Activated gamma-delta T cell (primary cell): Measurements from ENCODE around the gene CDK5.
"Not testable (repeated sequence)": the region's sequence is repeated elsewhere in the genome, so short reads cannot be mapped to it uniquely, and the experiment has no call there.

Experiments used
- DNase-seq: peaks from one replicate; lab custom pipeline; 2025; lab: John Stamatoyannopoulos, UW

The CDK5 gene

GRCh38 chr7:151057989-151058780 is 488 bp upstream of the CDK5 start:
- peak; percentile 83 for DNase-seq

GRCh38 chr7:151056666-151057505 is 811 bp downstream of the CDK5 start:
- no peak for DNase-seq

- DNase-seq: no peak
These were observed 1.4 kb downstream of the CDK5 start for GRCh38 chr7:151056283-151056665.

- no peak for DNase-seq
These were observed 3.9 kb downstream of the CDK5 start for GRCh38 chr7:151053751-151054150.

GRCh38 chr7:151053096-151053495 is 4.6 kb downstream of the CDK5 start:
- no peak for DNase-seq

- peak; percentile 33 for DNase-seq
These were observed 6.6 kb downstream of the CDK5 start for GRCh38 chr7:151051108-151051507.

- DNase-seq: no peak
These were observed 8.7 kb downstream of the CDK5 start for GRCh38 chr7:151048911-151049463.

- no peak for DNase-seq
These were observed 9.5 kb downstream of the CDK5 start, which contains the start of gene ASIC3 for GRCh38 chr7:151047976-151048815. TSS of gene ASIC3 (plus strand) at chr7:151048531. CDS start at chr7:151048886, 355 bp downstream.

- no peak for DNase-seq
These were observed 10.8 kb downstream of the CDK5 start for GRCh38 chr7:151046603-151047573.

- no peak for DNase-seq
These were observed 11.7 kb downstream of the CDK5 start for GRCh38 chr7:151045967-151046366.

GRCh38 chr7:151045262-151045661 is 12.4 kb downstream of the CDK5 start:
- DNase-seq: no peak

- no peak for DNase-seq
These were observed 13.7 kb downstream of the CDK5 start for GRCh38 chr7:151043959-151044358.

GRCh38 chr7:151043449-151043848 is 14.2 kb downstream of the CDK5 start:
- DNase-seq: not testable (repeated sequence)

GRCh38 chr7:151040616-151041375 is 16.9 kb downstream of the CDK5 start:
- DNase-seq: no peak

GRCh38 chr7:151039850-151040548 is 17.7 kb downstream of the CDK5 start:
- DNase-seq: no peak

GRCh38 chr7:151038951-151039849 is 18.5 kb downstream of the CDK5 start:
- DNase-seq: peak; percentile 22

- DNase-seq: no peak
These were observed 21.8 kb downstream of the CDK5 start for GRCh38 chr7:151035902-151036301.
